ENCODE measurements around the gene HNF1B.

- TF ChIP-seq EZH2 (IDR thresholded peaks at IDR 0.05) (no peak), POLR2AphosphoS5 (IDR thresholded peaks at IDR 0.05; ENCODE audit: borderline replicate concordance, low read depth, low read length) (no peak)
Measured at GRCh38 chr17:37711113-37711512, 33.7 kb downstream of the HNF1B start.
